A673 (cell line): ENCODE data around the gene SH3RF1.

ENCODE experiments used
- CTCF ChIP-seq: fragments of 300-800, 200-600 bp; sonication (generic); conservative IDR thresholded peaks from 2 replicates; pipeline ENCODE4 v1.5.1; 2017; ENCODE audit warnings: low read depth, mild to moderate bottlenecking, antibody characterized with exemption, low read length, moderate library complexity, mixed read lengths
- EZH2 ChIP-seq: fragments of 200-600 bp; sonication (generic); IDR thresholded peaks from 2 replicates; pipeline ENCODE4 v1.6.1; 2017; ENCODE audit warnings: borderline replicate concordance, low read depth, mild to moderate bottlenecking, mixed read lengths, antibody characterized with exemption, low read length; ENCODE audit not compliant: poor library complexity, severe bottlenecking

- TF ChIP-seq CTCF (no peak), EZH2 (no peak)
Measured at GRCh38 chr4:169152098-169152497, 118.7 kb downstream of the SH3RF1 start.
